ENCODE data around the gene DNM2. TPM values are rescaled to one million over a fixed set of nuclear protein-coding genes. Genes with fewer than 3 reads are reported as not detected.

DNM2 gene
- total and polyA plus RNA-seq, 10 of the 15 experiments (the other 5 are each of a cell fraction or from before 2014, with no cell fraction given) = 1.2 to 146 (median 68.9) TPM

DNA sequence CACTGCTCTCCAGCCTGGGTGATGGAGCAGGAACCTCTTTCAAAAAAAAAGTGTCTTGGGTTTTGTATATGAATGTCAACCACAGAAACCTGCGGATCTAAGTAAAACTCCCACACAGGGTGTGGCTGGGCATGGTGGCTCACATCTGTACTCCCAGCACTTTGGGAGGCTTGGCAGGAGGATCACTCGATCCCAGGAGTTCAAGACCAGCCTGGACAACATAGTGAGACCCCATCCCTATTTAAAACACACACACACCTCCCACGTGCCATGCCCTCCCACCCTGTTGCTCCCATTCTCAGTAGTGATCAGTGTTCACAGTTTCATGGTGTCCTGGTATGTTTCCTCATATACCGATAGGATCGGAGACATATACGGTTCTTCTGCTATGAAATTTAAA is 109.0 kb downstream of the DNM2 start:
- FAIRE-seq (no peak), DNase-seq (ENCODE audit: low read depth, low spot score) (no peak), ATAC-seq (no peak)
- ChIA-PET SMC1A (ENCODE audit: uncharacterized antibody, unreplicated experiment) (interaction anchor here (1.0 to 1.3 kb wide), 3 partner anchors 9 to 109 kb away, joined by 3 to 4 read pairs (median 3); partner anchors contain the start of genes DNM2 and TMED1), RAD21 (ENCODE audit: unreplicated experiment) (no interaction called here), POLR2A (no interaction called here), CTCF (interaction anchor here (3.2 kb wide), 1 partner anchor 110 kb away, joined by 9 read pairs; the partner anchor contains the start of gene DNM2)
- Histone ChIP-seq H4K20me1 (ENCODE audit: control insufficient read depth, insufficient read depth) (no peaks in the 10 kb centered on the region), H3K36me3 (ENCODE audit: control insufficient read depth in 2 of 2, insufficient read depth in 2 of 2, low read length in 1 of 2) (peaks cover 7 to 17% of the 10 kb centered on the region in 2 experiments; a peak in 3 of 4 replicates), H3K9me3 (replicated peaks; ENCODE audit: control insufficient read depth, insufficient read depth, low read length) (no peaks in the 10 kb centered on the region), H3K4me2 (ENCODE audit: control insufficient read depth, insufficient read depth) (no peak overlapping the region), H3K27me3 (replicated peaks in 1 of 2; ENCODE audit: control insufficient read depth in 2 of 2, insufficient read depth in 2 of 2, low read length in 1 of 2) (no peaks in the 10 kb centered on the region), H2AFZ (ENCODE audit: control insufficient read depth, low read depth, low read length) (no peak overlapping the region), H3K79me2 (ENCODE audit: control insufficient read depth, insufficient read depth, low read length) (no peaks in the 10 kb centered on the region), H3K4me3 (no peak overlapping the region), H3K27ac (ENCODE audit: control insufficient read depth, insufficient read depth) (no peak overlapping the region), H3K9ac (ENCODE audit: control insufficient read depth, insufficient read depth, low read length) (no peak overlapping the region), H3K4me1 (ENCODE audit: control insufficient read depth, insufficient read depth, low read length) (no peaks in the 10 kb centered on the region)
- intact Hi-C loops (cut with micrococcal nuclease; ENCODE audit: unreplicated experiment) = no loop called here
- over 99% methylated on average over 6 of the region's 6 CpGs for WGBS (ENCODE audit: insufficient coverage, insufficient replicate concordance, low lambda C conversion rate, missing lambda C conversion rate)
- TF ChIP-seq SRF (IDR thresholded peaks at IDR 0.05; ENCODE audit: low read depth in 2 of 2, low read length in 2 of 2) (no peak), CHD4 (IDR thresholded peaks at IDR 0.05) (no peak), PAX8 (IDR thresholded peaks at IDR 0.05) (no peak), RB1 (IDR thresholded peaks at IDR 0.05; ENCODE audit: borderline replicate concordance) (no peak), YY1 (IDR thresholded peaks at IDR 0.05; ENCODE audit: low read depth, low read length) (no peak), BRCA1 (IDR thresholded peaks at IDR 0.05; ENCODE audit: low read depth, low read length) (no peak), ASH2L (IDR thresholded peaks at IDR 0.05; ENCODE audit: borderline replicate concordance, low read depth) (no peak)
- TF ChIP-seq, protein P1, sequence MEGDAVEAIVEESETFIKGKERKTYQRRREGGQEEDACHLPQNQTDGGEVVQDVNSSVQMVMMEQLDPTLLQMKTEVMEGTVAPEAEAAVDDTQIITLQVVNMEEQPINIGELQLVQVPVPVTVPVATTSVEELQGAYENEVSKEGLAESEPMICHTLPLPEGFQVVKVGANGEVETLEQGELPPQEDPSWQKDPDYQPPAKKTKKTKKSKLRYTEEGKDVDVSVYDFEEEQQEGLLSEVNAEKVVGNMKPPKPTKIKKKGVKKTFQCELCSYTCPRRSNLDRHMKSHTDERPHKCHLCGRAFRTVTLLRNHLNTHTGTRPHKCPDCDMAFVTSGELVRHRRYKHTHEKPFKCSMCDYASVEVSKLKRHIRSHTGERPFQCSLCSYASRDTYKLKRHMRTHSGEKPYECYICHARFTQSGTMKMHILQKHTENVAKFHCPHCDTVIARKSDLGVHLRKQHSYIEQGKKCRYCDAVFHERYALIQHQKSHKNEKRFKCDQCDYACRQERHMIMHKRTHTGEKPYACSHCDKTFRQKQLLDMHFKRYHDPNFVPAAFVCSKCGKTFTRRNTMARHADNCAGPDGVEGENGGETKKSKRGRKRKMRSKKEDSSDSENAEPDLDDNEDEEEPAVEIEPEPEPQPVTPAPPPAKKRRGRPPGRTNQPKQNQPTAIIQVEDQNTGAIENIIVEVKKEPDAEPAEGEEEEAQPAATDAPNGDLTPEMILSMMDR (IDR thresholded peaks at IDR 0.05 in 2 of 3, conservative IDR thresholded peaks at IDR 0.05 in 1 of 3; ENCODE audit: control insufficient read depth in 2 of 3, extremely low read depth in 1 of 3, insufficient read depth in 1 of 3, low read depth in 3 of 3, low read length in 3 of 3) = no peak
- in situ Hi-C loops (cut with MboI) = no loop called here
- no TSS peak for BruUV-seq (replicated peaks)
